Liver (tissue), 3 donors: ENCODE results near the gene CDKN2B-AS1.

Experiments used
- EGR1 ChIP-seq, 2 donors: IDR thresholded peaks; 2 replicates each; pipeline ENCODE4 v1.6.1; 2016 to 2018; ENCODE audit warnings: antibody characterized with exemption in 2 of 2, low read depth in 2 of 2
- FOXA1 ChIP-seq: IDR thresholded peaks from 2 replicates; pipeline ENCODE4 v1.6.1; 2016; ENCODE audit warnings: antibody characterized with exemption
- GABPA ChIP-seq, 2 donors: IDR thresholded peaks in 1 of 2; conservative IDR thresholded peaks in 1 of 2; 2 replicates each; pipeline ENCODE4 v1.6.1; 2016; ENCODE audit warnings: antibody characterized with exemption in 2 of 2, mild to moderate bottlenecking in 1 of 2, moderate library complexity in 1 of 2
- HNF4A ChIP-seq, 2 donors: conservative IDR thresholded peaks; 2 replicates each; pipeline ENCODE4 v1.6.1; 2016; ENCODE audit warnings: antibody characterized with exemption in 2 of 2, mild to moderate bottlenecking in 2 of 2
- JUND ChIP-seq, 2 donors: IDR thresholded peaks; 2 replicates each; pipeline ENCODE4 v1.6.1; 2016; ENCODE audit warnings: antibody characterized with exemption in 2 of 2
- RAD21 ChIP-seq, 2 donors: IDR thresholded peaks; 2 replicates each; pipeline ENCODE4 v1.6.1; 2016; ENCODE audit warnings: antibody characterized with exemption in 2 of 2, mild to moderate bottlenecking in 2 of 2
- SP1 ChIP-seq: IDR thresholded peaks from 2 replicates; pipeline ENCODE4 v1.6.1; 2018; ENCODE audit warnings: antibody characterized with exemption, mild to moderate bottlenecking
- TAF1 ChIP-seq: conservative IDR thresholded peaks from 2 replicates; pipeline ENCODE4 v1.6.1; 2016; ENCODE audit warnings: antibody characterized with exemption, mild to moderate bottlenecking
- YY1 ChIP-seq: IDR thresholded peaks from 2 replicates; pipeline ENCODE4 v1.6.1; 2016; ENCODE audit warnings: antibody characterized with exemption, mild to moderate bottlenecking
- TF ChIP-seq, protein P1 (sequence below): fragments of 150-350 bp; IDR thresholded peaks from 2 replicates; pipeline ENCODE4 v1.5.1; 2017; ENCODE audit warnings: improper control_type of control experiment, low read depth, low read length; ENCODE audit not compliant: missing input control
- TF ChIP-seq, protein P2 (sequence below): IDR thresholded peaks from 2 replicates; pipeline ENCODE4 v1.6.1; 2016; ENCODE audit warnings: antibody characterized with exemption
- TF ChIP-seq, protein P3 (sequence below): IDR thresholded peaks from 2 replicates; pipeline ENCODE4 v1.6.1; 2016; ENCODE audit warnings: antibody characterized with exemption, mild to moderate bottlenecking
- TF ChIP-seq, protein P4 (sequence below): IDR thresholded peaks from 2 replicates; pipeline ENCODE4 v1.6.1; 2016; ENCODE audit warnings: antibody characterized with exemption
- donor health status: healthy.
- donor health status: healthy.

DNA sequence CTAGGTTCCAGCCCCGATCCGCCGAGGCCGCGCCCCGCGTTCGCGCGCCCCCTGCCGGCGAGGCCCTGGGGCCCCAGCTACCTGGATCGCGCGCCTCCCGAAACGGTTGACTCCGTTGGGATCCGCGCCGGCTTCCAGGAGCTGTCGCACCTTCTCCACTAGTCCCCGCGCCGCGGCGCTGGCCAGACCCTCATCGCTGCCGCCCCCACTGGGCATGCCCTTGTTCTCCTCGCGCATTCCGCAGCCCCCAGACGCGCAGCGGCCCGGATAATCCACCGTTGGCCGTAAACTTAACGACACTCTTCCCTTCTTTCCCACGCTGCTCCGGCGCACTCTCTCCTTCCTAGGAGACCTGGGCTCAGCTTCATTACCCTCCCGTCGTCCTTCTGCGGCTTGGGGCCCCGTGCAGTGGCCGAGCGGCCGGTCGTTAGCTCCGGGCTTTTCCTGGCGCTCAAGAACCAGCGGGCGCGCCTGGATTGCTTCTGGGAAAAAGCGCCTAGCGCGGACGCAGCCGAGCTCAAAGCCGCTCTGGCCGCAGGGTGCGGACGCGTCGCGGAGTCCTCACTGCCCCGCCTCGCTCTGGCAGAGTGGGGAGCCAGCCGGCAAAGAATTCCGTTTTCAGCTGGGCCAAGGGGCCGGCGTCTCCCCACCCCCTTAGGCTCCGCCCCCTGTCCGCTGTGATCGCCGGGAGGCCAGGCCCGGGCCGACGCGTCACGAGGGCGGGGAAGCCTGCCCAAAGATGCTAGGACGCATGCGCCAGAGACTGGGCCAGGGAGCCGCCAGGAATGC is 14.3 kb downstream of the CDKN2B-AS1 start, which contains the start of gene CDKN2B:
- TF ChIP-seq, protein P1, sequence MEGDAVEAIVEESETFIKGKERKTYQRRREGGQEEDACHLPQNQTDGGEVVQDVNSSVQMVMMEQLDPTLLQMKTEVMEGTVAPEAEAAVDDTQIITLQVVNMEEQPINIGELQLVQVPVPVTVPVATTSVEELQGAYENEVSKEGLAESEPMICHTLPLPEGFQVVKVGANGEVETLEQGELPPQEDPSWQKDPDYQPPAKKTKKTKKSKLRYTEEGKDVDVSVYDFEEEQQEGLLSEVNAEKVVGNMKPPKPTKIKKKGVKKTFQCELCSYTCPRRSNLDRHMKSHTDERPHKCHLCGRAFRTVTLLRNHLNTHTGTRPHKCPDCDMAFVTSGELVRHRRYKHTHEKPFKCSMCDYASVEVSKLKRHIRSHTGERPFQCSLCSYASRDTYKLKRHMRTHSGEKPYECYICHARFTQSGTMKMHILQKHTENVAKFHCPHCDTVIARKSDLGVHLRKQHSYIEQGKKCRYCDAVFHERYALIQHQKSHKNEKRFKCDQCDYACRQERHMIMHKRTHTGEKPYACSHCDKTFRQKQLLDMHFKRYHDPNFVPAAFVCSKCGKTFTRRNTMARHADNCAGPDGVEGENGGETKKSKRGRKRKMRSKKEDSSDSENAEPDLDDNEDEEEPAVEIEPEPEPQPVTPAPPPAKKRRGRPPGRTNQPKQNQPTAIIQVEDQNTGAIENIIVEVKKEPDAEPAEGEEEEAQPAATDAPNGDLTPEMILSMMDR = peak; percentile 82
- TF ChIP-seq HNF4A (conservative IDR thresholded peaks at IDR 0.05) = peak in 1 of 2 donors; percentile 34
- TF ChIP-seq TAF1 = peak; percentile 74
- TF ChIP-seq, protein P2, sequence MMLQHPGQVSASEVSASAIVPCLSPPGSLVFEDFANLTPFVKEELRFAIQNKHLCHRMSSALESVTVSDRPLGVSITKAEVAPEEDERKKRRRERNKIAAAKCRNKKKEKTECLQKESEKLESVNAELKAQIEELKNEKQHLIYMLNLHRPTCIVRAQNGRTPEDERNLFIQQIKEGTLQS = no peak
- TF ChIP-seq, protein P3, sequence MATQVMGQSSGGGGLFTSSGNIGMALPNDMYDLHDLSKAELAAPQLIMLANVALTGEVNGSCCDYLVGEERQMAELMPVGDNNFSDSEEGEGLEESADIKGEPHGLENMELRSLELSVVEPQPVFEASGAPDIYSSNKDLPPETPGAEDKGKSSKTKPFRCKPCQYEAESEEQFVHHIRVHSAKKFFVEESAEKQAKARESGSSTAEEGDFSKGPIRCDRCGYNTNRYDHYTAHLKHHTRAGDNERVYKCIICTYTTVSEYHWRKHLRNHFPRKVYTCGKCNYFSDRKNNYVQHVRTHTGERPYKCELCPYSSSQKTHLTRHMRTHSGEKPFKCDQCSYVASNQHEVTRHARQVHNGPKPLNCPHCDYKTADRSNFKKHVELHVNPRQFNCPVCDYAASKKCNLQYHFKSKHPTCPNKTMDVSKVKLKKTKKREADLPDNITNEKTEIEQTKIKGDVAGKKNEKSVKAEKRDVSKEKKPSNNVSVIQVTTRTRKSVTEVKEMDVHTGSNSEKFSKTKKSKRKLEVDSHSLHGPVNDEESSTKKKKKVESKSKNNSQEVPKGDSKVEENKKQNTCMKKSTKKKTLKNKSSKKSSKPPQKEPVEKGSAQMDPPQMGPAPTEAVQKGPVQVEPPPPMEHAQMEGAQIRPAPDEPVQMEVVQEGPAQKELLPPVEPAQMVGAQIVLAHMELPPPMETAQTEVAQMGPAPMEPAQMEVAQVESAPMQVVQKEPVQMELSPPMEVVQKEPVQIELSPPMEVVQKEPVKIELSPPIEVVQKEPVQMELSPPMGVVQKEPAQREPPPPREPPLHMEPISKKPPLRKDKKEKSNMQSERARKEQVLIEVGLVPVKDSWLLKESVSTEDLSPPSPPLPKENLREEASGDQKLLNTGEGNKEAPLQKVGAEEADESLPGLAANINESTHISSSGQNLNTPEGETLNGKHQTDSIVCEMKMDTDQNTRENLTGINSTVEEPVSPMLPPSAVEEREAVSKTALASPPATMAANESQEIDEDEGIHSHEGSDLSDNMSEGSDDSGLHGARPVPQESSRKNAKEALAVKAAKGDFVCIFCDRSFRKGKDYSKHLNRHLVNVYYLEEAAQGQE = peak; percentile 91
- TF ChIP-seq RAD21 (IDR thresholded peaks at IDR 0.05) = peak; percentile 68 to 78
- TF ChIP-seq FOXA1 = no peak
- no peak for TF ChIP-seq EGR1 (IDR thresholded peaks at IDR 0.05; ENCODE audit: low read depth in 2 of 2)
- peak in 1 of 2 donors; percentile 37 for TF ChIP-seq GABPA (IDR thresholded peaks at IDR 0.05 in 1 of 2, conservative IDR thresholded peaks at IDR 0.05 in 1 of 2)
- TF ChIP-seq SP1 = peak; percentile 47
- peak; percentile 70 for TF ChIP-seq YY1
- TF ChIP-seq JUND (IDR thresholded peaks at IDR 0.05) = no peak
- TF ChIP-seq, protein P4, sequence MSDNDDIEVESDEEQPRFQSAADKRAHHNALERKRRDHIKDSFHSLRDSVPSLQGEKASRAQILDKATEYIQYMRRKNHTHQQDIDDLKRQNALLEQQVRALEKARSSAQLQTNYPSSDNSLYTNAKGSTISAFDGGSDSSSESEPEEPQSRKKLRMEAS = no peak
